GM19395 (cell line): ENCODE data around the gene HINT2.

Experiments used
- ATAC-seq: cut with Tn5 transposase; IDR thresholded peaks from one replicate; pipeline ENCODE4 v1.9.1; 2021; ENCODE audit warnings: mild to moderate bottlenecking, moderate library complexity; ENCODE audit not compliant: unreplicated experiment

Gene HINT2

DNA sequence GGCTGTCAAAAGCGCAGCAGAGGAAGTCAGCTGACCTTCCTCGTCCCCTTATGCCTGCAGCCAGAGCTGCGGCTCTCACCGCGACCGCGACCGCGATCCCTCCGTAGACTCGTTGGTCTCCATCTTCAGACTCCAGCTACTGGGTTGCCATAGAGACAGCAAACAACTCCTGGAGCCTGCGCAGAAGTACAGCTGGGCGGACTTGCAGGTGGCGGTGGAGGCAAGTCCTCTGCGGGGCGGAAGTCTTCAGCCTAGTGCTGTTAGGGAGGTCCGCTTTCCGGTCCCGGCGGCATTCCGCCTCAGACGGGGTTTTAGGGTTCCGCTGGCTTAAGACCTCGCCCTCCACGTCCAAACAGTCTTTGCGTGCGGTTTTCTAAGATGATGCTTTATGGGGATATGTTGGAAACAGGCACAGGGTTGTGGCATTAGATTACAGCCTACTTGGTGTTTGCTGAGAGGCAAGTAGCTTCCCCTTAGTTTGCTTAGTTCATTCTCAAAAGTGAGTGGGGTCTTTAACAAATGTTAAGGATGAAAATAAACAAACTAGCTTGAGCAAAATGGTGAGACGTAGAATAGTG, 2.7 kb downstream of the HINT2 start, which contains the start of gene SPAG8:
TSS of gene SPAG8 (minus strand) at position 238 of the 578 bp plus-strand sequence. CDS start at position 123, 115 bp downstream.
- peak; percentile 51 for ATAC-seq

DNA sequence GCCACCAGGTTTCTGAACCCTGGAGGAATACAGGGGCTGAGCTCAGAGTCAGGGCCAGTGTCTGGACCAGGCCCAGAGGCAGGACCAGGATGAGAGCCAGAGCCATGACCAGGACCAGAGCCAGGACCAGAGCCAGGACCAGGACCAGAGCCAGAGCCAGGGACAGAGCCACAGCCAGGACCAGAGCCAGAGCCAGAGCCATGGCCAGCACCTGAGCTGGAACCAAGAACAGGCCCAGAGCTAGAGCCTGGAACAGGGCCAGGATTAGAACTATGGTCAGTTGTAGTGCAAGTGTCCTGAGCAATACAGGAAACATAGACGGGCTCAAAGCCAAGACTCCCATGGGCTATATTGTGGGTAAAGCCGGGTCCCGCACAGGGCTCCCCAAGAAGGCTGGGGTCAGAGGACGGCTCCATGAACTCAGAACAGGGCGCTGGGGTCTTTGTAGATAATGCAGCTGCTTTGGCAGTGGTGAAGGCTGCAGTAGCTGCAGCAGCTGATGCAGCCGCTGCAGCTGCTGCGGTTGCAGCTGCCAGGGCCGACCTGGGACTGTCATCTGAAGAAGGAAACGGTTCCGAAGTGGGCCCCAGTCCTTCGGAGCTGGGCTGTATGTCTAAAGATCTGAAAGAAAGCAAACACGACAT, 3.3 kb downstream of the HINT2 start:
- no peak for ATAC-seq

DNA sequence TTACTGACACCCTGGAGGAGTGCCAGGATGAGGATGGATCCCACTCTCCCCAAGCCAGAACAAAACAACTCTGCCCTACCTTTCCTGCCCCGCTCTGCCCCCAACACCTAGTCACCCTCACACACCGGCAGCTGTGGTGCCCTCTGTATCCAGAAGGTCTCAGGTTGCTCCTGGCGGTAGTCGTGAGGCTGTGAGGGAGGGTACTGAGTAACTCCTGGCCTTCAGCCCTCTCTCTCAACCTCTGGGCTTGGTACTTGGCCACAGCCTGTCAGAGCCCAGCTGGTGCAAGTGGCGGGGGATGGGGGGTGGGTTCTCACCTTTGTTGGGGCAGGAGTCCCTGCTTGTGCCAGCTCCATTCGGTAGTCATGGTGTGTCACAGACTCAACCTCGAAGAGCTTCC, 4.7 kb downstream of the HINT2 start:
- no peak for ATAC-seq

DNA sequence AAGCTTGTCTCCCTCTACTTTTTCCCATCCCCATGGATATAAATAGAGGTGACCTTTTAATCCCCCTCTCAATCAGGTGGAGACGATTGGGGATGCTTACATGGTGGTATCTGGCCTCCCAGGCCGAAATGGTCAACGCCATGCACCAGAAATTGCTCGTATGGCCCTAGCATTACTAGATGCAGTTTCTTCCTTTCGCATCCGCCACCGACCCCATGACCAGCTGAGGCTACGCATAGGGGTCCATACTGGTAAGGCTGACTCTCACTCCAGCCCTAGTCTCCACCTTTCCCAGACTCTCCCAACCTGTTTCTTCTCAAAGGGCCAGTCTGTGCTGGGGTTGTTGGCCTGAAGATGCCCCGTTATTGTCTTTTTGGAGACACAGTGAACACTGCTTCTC, 6.4 kb downstream of the HINT2 start:
- ATAC-seq: no peak

DNA sequence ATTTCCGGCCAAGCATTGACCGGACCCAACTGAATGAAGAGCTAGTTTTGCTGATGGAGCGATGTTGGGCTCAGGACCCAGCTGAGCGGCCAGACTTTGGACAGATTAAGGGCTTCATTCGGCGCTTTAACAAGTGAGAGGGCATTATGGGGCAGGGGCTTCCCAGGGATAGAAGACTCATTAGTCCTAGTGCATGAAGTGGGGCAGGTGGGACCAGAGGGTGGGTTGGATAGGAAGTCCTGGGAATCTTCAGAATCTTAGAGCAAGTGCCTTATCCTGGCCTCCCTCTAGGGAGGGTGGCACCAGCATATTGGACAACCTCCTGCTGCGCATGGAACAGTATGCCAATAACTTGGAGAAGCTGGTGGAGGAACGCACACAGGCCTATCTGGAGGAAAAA, 8.7 kb downstream of the HINT2 start:
- no peak for ATAC-seq

DNA sequence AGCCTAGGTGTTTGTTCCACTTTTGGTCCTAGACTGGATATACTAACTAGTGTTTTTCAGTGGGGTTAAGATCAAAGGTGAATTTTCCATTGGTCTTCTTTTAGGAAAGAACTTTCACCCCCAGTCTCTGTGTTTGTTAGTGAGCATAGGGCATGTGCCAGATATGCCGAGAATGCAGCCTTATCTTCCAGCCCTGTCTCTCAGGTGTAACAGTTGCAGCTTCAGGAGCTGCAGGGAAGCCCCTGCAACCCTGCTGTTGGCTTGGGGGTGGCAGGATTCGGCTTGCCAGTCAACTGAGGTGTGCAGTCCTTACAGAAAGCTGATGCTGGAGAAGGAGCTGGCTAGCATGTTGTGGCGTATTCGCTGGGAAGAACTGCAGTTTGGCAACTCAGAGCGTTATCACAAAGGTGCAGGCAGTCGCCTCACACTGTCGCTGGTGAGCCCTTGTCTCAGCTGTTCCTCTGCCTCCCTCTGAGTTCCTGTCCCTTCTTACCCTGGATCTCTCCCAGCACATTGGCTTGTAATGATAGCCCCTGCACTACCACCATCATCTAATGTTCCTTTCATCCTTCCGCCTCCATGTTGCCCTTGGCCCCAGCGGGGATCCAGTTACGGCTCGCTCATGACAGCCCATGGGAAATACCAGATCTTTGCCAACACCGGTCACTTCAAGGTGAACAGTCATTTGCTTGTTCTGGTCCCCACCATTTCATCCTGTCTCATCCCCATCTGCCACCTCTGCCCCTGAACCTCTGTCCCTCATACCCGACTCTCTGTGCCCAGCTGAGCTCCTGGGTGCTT, 13.3 kb downstream of the HINT2 start:
- no peak for ATAC-seq

DNA sequence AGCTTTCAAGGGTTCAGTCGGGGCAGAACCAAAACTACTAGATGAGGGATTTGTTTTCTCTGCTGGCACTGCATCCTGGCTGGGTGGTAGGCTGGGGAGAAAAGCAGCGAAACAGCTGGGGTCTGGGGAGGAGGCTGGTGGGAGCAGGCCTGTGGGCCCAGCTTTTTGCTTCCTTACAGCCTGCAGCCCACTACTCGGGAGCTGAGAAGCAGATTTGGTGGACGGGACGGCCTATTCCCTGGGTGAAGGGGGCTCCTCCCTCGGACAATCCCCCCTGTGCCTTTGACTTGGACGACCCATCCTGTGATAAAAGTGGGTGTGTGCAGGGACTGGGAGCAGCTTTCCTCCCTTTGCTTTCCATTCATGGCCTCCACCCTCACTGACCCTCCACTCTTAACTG, 14.3 kb downstream of the HINT2 start:
- ATAC-seq: no peak

DNA sequence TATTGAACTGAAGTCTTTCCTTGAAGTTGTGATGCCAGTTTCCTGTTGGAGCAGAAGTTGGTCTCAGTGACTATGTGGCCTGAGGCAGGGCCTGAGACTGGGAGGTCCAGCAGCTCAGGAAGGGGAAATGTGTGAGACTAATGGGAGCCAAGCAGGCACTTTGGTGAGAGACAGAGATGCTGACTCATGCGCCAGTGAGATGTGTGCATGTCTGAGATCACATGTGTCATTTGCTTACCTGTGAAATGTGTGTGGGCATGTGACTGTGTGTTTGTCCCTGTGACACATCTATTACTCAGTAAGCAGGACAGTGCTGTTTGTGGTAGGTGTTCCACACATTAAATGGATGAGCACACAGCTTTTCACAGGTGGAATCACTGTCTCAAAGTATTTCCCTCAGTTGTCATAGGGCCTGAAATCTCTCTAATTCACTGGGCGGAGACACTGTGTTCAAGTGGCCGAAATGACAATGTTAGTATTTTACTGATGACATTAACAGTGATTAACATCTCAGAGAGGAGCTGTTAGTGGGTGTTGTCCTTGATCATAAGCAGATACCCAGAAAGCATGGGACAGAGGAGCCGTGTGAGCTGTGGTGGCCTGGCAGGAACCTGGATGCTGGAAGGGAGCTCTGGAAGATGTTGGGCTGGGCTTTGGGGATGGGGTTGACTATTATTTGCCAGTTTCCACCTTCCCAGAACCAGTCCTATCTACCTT, 16.0 kb downstream of the HINT2 start:
- ATAC-seq: no peak

DNA sequence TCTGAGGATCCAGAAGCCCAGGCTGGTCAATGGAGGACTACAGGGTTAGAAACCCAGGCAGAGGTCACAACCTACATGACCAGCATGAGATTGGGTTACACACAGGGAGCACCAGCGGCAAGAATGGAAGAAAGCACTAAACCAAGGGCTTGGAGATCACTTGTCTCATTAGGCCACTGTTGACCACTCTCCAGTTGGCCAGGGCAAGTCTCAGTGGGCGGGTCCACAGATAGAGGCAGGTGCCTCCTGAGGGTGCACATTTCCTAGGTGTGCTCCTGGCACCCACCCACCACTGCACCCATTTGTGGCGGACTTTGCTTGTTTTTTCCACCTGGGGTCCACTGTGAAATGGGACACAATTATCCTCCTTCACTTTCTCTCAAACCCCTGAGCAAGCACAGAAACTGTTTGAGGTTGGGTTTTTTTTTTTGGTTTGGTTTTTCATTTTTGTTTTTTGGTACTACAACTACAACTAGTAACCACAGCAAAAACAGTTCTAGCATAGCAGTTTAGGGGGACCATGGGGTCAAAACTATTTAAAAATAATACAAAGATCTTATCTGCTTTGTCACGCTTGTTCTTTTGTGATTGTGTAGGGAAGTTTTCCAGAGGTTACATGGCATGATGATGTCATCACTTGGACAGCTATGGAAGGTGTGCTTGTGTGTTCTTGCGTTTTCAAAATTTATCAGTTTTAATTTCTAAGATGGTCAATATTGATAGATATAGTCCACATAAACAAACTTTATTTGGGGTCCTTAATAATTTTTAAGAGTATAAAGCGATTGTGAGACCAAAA, 17.3 kb downstream of the HINT2 start:
- ATAC-seq: no peak

DNA sequence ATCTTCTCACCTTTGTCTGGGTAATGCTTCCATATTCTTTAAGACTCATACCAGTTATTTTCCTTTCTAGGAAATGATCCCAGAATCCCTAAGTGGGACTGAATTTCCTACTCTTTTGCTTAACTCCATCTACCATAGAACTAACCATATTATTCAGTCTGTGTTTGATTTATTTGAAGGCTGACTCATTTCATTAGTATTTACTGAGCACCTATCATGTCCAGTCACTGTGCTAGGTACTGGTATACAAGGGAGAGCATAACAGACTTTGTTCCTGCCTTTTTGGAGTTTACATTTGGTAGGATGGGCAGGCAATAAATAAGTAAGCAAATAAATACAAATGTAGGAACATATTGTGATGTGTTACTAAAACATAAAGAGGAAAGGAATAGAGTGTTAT, 19.1 kb downstream of the HINT2 start:
- no peak for ATAC-seq

DNA sequence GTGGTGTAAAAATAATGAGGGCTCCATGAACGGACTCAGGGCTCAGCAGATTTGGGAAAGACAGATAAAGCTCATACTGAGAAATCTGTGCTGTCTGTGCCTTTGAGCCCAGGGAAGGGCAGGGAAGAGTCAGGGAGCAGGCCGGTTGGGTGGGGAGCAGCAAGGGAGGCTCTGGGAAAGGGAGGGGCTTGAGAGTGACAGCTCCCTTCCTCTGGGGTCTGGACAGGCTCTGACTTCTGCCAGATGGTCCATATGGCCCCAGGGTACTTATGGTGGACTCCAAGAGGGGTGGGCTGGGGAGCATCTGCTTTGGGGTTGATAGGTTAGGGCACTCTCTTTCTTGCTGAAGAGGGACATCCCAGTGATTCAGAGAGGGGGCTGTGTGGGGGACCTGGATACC, 21.4 kb downstream of the HINT2 start:
- ATAC-seq: no peak

DNA sequence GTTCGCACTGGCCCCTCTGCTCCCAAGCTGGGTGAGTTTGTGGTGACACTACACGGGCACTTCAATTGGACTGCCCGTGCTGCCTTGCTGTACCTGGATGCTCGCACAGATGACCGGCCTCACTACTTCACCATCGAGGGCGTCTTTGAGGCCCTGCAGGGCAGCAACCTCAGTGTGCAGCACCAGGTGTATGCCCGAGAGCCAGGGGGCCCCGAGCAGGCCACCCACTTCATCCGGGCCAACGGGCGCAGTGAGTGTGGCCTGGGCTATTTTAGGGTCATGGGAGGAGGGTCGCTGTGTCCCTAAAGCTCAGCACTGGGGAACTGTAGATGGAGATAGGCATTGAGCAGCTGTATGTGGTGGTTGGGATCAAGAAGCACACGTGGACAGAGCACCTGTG, 22.0 kb downstream of the HINT2 start:
- no peak for ATAC-seq

DNA sequence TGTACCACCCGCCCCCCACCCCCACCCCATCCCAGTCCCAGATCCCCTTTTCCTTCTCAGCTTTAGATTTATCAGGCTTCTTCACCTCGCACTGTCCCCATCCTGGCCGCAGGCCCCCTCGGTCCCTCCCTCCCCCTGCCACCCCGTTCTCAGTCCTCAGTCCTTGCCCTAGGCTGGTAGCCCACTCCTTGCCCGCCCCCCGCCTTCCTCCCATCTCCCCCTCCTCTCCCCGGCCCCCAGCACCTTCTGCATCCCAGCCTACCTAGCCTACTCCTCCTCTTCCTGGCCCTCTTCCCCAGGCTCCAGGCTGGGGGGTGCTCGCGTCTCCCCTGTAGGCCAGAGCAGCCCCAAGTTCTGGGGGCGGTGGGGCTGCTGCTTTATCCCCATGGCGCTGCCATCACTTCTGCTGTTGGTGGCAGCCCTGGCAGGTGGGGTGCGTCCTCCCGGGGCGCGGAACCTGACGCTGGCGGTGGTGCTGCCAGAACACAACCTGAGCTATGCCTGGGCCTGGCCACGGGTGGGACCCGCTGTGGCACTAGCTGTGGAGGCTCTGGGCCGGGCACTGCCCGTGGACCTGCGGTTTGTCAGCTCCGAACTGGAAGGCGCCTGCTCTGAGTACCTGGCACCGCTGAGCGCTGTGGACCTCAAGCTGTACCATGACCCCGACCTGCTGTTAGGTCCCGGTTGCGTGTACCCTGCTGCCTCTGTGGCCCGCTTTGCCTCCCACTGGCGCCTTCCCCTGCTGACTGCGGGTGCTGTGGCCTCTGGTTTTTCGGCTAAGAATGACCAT, 22.6 kb downstream of the HINT2 start:
- no peak for ATAC-seq

DNA sequence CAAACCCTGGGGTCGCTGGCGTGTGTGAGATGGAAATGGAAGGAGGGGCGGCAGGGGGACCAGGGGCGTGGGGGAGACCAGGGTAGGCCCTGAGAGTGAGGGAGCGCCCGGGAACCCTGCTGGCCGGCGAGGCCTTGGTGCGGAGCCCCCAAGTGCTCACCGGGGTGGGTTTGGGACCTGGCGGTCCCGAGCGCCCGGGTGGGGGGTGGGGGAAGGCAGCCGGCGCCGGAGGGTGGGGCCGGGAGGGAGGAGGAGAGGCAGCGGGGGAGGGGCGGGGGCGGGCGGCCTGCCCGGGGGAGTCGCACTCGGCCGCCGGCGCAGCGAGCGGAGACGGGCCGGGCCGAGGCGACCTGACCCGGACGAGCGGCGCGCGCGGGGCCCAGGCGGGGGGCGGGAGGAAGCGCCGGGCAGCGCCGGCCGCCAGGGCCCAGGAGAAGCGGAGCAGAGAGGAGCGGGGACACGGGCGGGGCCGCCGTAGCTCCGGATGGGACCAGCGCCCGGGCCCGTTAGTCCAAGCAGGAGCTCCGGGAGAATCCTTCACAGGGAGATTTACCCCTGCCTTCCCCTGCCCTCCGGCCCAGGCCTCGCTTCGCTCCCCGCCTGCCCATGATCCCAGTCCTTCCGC, 23.4 kb downstream of the HINT2 start, which contains the start of gene NPR2:
TSS of gene NPR2 (plus strand) at position 295 of the 625 bp plus-strand sequence. CDS start 818 bp downstream, outside the sequence.
- no peak for ATAC-seq

DNA sequence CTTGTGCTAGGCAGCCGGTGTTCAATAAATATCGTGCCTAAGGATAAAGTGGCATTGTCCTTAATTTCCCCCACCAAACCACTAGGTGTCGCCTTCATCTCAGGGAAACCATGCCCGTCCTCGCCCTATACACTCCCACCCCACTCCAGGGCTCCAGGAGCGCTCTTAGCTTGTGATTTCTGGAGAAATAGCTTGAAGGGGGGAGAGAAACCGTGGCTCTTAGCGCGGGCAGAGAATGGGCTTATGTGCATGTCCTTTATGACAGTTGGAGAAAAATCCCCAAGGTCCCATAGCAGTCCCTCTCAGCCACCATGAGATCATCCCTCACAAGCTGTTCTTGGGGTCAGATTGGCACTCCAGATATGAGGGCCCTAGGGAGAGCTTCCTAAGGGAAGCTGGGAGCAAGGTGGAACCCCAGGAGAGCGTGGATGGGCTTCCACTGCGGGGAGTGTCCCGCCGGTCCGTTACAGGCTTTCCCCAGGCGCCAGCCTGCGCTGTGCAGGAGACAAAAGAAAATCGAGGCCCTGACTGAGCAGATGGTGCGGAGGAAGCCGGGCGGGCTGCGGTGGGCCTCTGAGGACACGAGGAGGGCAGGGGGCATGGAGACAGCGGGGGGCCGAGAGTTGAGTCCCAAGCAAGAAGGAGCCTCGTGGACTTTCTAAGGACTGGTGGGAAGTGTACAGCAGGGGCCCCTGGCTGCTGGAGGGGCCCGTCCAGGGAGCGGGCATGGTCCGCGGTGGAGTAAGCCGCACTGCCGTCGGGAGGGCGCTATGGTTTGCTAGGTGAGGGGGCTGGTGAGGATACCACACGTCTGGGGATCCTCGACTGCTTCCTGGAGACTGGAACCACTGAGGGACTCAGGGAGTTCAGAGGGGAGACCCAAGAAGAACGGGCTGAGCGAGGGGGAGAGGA, 24.2 kb downstream of the HINT2 start:
- ATAC-seq: peak; percentile 62

DNA sequence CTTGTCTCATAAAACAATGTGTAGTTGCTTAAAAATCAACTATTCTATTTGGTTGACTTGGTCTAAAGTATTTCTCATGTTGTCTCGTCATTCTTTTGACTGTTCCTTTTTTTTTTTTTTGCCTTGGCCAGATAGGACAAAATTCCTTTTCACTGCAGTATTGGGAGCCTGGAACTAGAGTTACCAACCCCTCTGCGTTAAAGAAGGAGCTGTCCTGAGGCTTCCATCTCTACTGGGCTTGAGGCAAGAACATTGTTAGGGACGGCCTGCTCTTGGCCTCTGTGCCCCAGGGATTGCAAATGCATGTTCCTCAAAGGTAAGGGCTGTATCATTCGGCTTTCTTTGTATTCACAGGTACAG, 24.8 kb downstream of the HINT2 start:
- no peak for ATAC-seq

DNA sequence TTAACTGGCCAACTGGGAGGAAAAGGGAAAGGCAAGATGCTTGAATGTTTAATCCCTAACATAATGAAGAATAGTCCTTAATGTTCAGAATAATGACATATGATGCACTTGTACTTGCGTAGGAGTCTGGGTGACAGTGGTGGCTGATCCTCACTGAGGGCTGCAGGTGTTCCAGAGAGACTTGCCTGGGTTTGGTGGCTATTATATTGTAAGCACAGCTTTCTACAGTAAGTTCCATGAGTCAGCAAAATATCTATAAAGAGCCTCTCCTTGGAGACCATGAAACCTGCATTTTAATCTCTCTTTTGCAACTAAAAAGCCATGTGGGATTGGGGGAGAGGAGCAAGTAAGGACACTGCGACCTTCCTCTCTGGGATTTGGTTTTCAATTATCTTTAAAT, 25.3 kb downstream of the HINT2 start:
- no peak for ATAC-seq

DNA sequence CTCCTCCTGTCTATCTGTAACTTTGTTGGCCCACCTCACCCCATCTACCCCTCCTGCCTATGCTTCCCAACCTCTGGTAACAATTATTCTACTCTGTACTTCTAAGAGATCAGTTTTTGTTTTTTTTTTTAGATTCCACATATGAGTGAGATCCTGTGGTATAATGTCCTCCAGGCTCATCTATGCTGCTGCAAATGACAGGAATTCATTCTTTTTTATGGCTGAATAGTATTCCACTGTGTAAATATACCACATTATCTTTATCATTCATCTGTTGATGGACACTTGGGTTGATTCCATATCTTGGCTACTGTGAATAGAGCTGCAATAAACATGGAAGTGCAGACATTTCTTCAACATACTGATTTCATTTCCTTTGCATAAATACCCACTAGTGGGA, 31.4 kb downstream of the HINT2 start:
- ATAC-seq: no peak
